H9 (cell line): ENCODE data around the gene APOH. TPM values are rescaled to one million over a fixed set of nuclear protein-coding genes. Genes with fewer than 3 reads are reported as not detected.

Source experiments
- DNase-seq: peaks from one replicate; pipeline ENCODE4 v3.0.0-alpha.2; 2017
- H2AFZ ChIP-seq: one replicate; pipeline ENCODE4 v1.6.1; 2013; ENCODE audit warnings: mild to moderate bottlenecking, low read length, control low read depth, moderate library complexity
- H2AK5ac ChIP-seq: 2 replicates; pipeline ENCODE4 v1.6.1; 2013; ENCODE audit warnings: low read length, control low read depth, mixed read lengths; ENCODE audit not compliant: insufficient read length
- H2BK120ac ChIP-seq: one replicate; pipeline ENCODE4 v1.6.1; 2013; ENCODE audit warnings: low read depth, mild to moderate bottlenecking, low read length, control low read depth, inconsistent platforms; ENCODE audit not compliant: poor library complexity, severe bottlenecking
- H2BK12ac ChIP-seq: 2 replicates; pipeline ENCODE4 v1.6.1; 2013; ENCODE audit warnings: low read length, control low read depth, mixed read lengths, low read depth; ENCODE audit not compliant: insufficient read length
- H2BK15ac ChIP-seq: 2 replicates; pipeline ENCODE4 v1.6.1; 2013; ENCODE audit warnings: low read depth, low read length, control low read depth
- H2BK20ac ChIP-seq: one replicate; pipeline ENCODE4 v1.6.1; 2013; ENCODE audit warnings: low read depth, mild to moderate bottlenecking, low read length, control low read depth, inconsistent platforms; ENCODE audit not compliant: poor library complexity, severe bottlenecking
- H2BK5ac ChIP-seq: 2 replicates; pipeline ENCODE4 v1.6.1; 2013; ENCODE audit warnings: low read length, control low read depth, mixed read lengths; ENCODE audit not compliant: insufficient read length
- H3K14ac ChIP-seq: 2 replicates; pipeline ENCODE4 v1.6.1; 2013; ENCODE audit warnings: low read length, control low read depth; ENCODE audit not compliant: insufficient read depth
- H3K18ac ChIP-seq: 2 replicates; pipeline ENCODE4 v1.6.1; 2013; ENCODE audit warnings: low read depth, mild to moderate bottlenecking, mixed read lengths, low read length, control low read depth; ENCODE audit not compliant: insufficient read length
- H3K23ac ChIP-seq: 2 replicates; pipeline ENCODE4 v1.6.1; 2013; ENCODE audit warnings: low read length, control low read depth, mixed read lengths, low read depth; ENCODE audit not compliant: insufficient read length
- H3K23me2 ChIP-seq: 2 replicates; pipeline ENCODE4 v1.6.1; 2013; ENCODE audit warnings: low read depth, mild to moderate bottlenecking, mixed read lengths, low read length, control low read depth; ENCODE audit not compliant: insufficient read length, poor library complexity, severe bottlenecking
- H3K27ac ChIP-seq: 2 replicates; pipeline ENCODE4 v1.5.1; 2013; ENCODE audit warnings: low read length, control low read depth, mixed read lengths, low read depth; ENCODE audit not compliant: insufficient read length
- H3K27me3 ChIP-seq: 2 replicates; pipeline ENCODE4 v1.6.1; 2013; ENCODE audit warnings: low read length, control low read depth, inconsistent platforms; ENCODE audit not compliant: insufficient read depth
- H3K4ac ChIP-seq: 2 replicates; pipeline ENCODE4 v1.6.1; 2013; ENCODE audit warnings: low read depth, mild to moderate bottlenecking, control low read depth, inconsistent platforms, low read length, moderate library complexity
- H3K4me1 ChIP-seq: 2 replicates; pipeline ENCODE4 v1.6.1; 2013; ENCODE audit warnings: low read length, control low read depth, inconsistent platforms; ENCODE audit not compliant: insufficient read depth
- H3K4me2 ChIP-seq: 2 replicates; pipeline ENCODE4 v1.6.1; 2013; ENCODE audit warnings: low read length, control low read depth, mixed read lengths; ENCODE audit not compliant: insufficient read length, insufficient read depth
- H3K56ac ChIP-seq: 2 replicates; pipeline ENCODE4 v1.6.1; 2013; ENCODE audit warnings: low read depth, mild to moderate bottlenecking, mixed read lengths, low read length, control low read depth; ENCODE audit not compliant: insufficient read length
- H3K79me1 ChIP-seq: 2 replicates; pipeline ENCODE4 v1.6.1; 2013; ENCODE audit warnings: low read depth, mild to moderate bottlenecking, moderate library complexity, low read length, control low read depth, inconsistent platforms; ENCODE audit not compliant: insufficient read depth, poor library complexity, severe bottlenecking
- H3K79me2 ChIP-seq: 2 replicates; pipeline ENCODE4 v1.6.1; 2013; ENCODE audit warnings: low read length, control low read depth, inconsistent platforms; ENCODE audit not compliant: insufficient read depth
- H3K9ac ChIP-seq: 2 replicates; pipeline ENCODE4 v1.6.1; 2013; ENCODE audit warnings: low read length, control low read depth, mixed read lengths; ENCODE audit not compliant: insufficient read length; ENCODE audit errors: extremely low read depth
- H3K9me3 ChIP-seq: one replicate; pipeline ENCODE4 v1.6.1; 2013; ENCODE audit warnings: low read depth, low read length, inconsistent platforms; ENCODE audit not compliant: control insufficient read depth
- H3T11ph ChIP-seq: one replicate; pipeline ENCODE4 v1.6.1; 2013; ENCODE audit warnings: mild to moderate bottlenecking, low read length, control low read depth, inconsistent platforms
- H4K20me1 ChIP-seq: one replicate; pipeline ENCODE4 v1.6.1; 2013; ENCODE audit not compliant: control insufficient read depth, insufficient read length, insufficient read depth
- H4K5ac ChIP-seq: 2 replicates; pipeline ENCODE4 v1.6.1; 2013; ENCODE audit warnings: low read depth, mild to moderate bottlenecking, mixed read lengths, low read length, control low read depth; ENCODE audit not compliant: insufficient read length
- H4K8ac ChIP-seq: replicated peaks from 2 replicates; pipeline ENCODE4 v1.6.1; 2013; ENCODE audit warnings: low read length, control low read depth, mixed read lengths, low read depth; ENCODE audit not compliant: insufficient read length
- H4K91ac ChIP-seq: 2 replicates; pipeline ENCODE4 v1.6.1; 2013; ENCODE audit warnings: low read depth, mild to moderate bottlenecking, moderate library complexity, mixed read lengths, low read length, control low read depth; ENCODE audit not compliant: insufficient read length
- H3K27ac Mint-ChIP-seq, 3 experiments: 2 replicates in 2 of 3; 3 replicates in 1 of 3; pipeline ENCODE4 v1.8.0; 2020 to 2021; ENCODE audit warnings: mixed read lengths in 3 of 3, mild to moderate bottlenecking in 1 of 3, moderate library complexity in 1 of 3
- H3K27me3 Mint-ChIP-seq: 2 replicates; pipeline ENCODE4 v1.8.0; 2021; ENCODE audit warnings: low read depth, mild to moderate bottlenecking, moderate library complexity, mixed read lengths
- H3K36me3 Mint-ChIP-seq, 3 experiments: 2 replicates in 2 of 3; 3 replicates in 1 of 3; pipeline ENCODE4 v1.8.0; 2020 to 2021; ENCODE audit warnings: low read depth in 3 of 3, mixed read lengths in 3 of 3; ENCODE audit not compliant: insufficient read depth in 1 of 3
- H3K4me1 Mint-ChIP-seq, 2 experiments: 2 replicates each; pipeline ENCODE4 v1.8.0; 2020; ENCODE audit warnings: mixed read lengths in 2 of 2
- H3K4me3 Mint-ChIP-seq, 2 experiments: 2 replicates in 1 of 2; 3 replicates in 1 of 2; pipeline ENCODE4 v1.8.0; 2020 to 2021; ENCODE audit warnings: mild to moderate bottlenecking in 2 of 2, mixed read lengths in 2 of 2, moderate library complexity in 1 of 2
- H3K9me3 Mint-ChIP-seq, 2 experiments: 2 replicates in 1 of 2; 3 replicates in 1 of 2; pipeline ENCODE4 v1.8.0; 2020; ENCODE audit warnings: mild to moderate bottlenecking in 2 of 2, mixed read lengths in 2 of 2, moderate library complexity in 1 of 2
- CTCF ChIP-seq: fragments of 200-600 bp; sonication (generic); conservative IDR thresholded peaks from 3 replicates; pipeline ENCODE4 v1.8.0; 2021; ENCODE audit warnings: antibody characterized with exemption, mild to moderate bottlenecking
- WGBS: extraction: QIAGEN DNeasy Blood & Tissue Kit; methylation state at CpG from one replicate; pipeline ENCODE4 v1.1.7; 2013; ENCODE audit warnings: missing lambda C conversion rate, low lambda C conversion rate, mixed read lengths; ENCODE audit not compliant: insufficient read length; ENCODE audit errors: extremely low coverage; 5-methylcytosine and 5-hydroxymethylcytosine counted together
- total RNA-seq: library from RNA; stranded (reverse); gene quantifications from 2 replicates; pipeline ENCODE4 v1.2.1, GENCODE V29; 2021

APOH gene
- total RNA-seq, 1 experiment from 2014 or later = not detected

GRCh38 chr17:66175892-66176291 lies 53.3 kb downstream of the APOH start:
- H2AK5ac ChIP-seq = no peak overlapping the region
- no peak overlapping the region for H2BK12ac ChIP-seq
- H3K9me3 ChIP-seq = no peaks in the 10 kb centered on the region
- no peak overlapping the region for H3K27ac Mint-ChIP-seq
- no peak overlapping the region for H3K4me3 Mint-ChIP-seq
- no peak overlapping the region for H3K4ac ChIP-seq
- no peaks in the 10 kb centered on the region for H3K27me3 ChIP-seq
- no peak overlapping the region for H3K14ac ChIP-seq
- no peaks in the 10 kb centered on the region for H3K9me3 Mint-ChIP-seq
- no peaks in the 10 kb centered on the region for H3K79me2 ChIP-seq
- no peaks in the 10 kb centered on the region for H3K23me2 ChIP-seq
- H3T11ph ChIP-seq = no peak overlapping the region
- no CpG with 5 or more reads among the region's 1 CpG for WGBS
- H3K56ac ChIP-seq = no peak overlapping the region
- H3K18ac ChIP-seq = no peak overlapping the region
- no peaks in the 10 kb centered on the region for H3K4me1 ChIP-seq
- no peaks in the 10 kb centered on the region for H4K20me1 ChIP-seq
- no peak overlapping the region for H3K4me2 ChIP-seq
- H2AFZ ChIP-seq = no peak overlapping the region
- DNase-seq = no peak
- 0 out of 7 replicates have a peak, but pooled peaks cover 0 to 3% (median 0%) of the 10 kb centered on the region in 3 experiments for H3K36me3 Mint-ChIP-seq
- no peak overlapping the region for H4K5ac ChIP-seq
- no peak overlapping the region for H3K27ac ChIP-seq
- H3K4me1 Mint-ChIP-seq = no peaks in the 10 kb centered on the region
- H4K8ac ChIP-seq = no peak overlapping the region
- H3K9ac ChIP-seq = no peak overlapping the region
- no peak for TF ChIP-seq CTCF
- H3K23ac ChIP-seq = no peak overlapping the region
- no peak overlapping the region for H2BK5ac ChIP-seq
- no peak overlapping the region for H2BK15ac ChIP-seq
- H2BK20ac ChIP-seq = no peak overlapping the region
- no peak overlapping the region for H4K91ac ChIP-seq
- no peak overlapping the region for H2BK120ac ChIP-seq
- H3K27me3 Mint-ChIP-seq = no peaks in the 10 kb centered on the region
- no peaks in the 10 kb centered on the region for H3K79me1 ChIP-seq
